GM18519 (cell line): ENCODE measurements around the gene INO80B.

Source experiments
- ATAC-seq: cut with Tn5 transposase; IDR thresholded peaks from one replicate; pipeline ENCODE4 v1.9.1; 2021; ENCODE audit warnings: mild to moderate bottlenecking, moderate library complexity; ENCODE audit not compliant: unreplicated experiment, low FRiP score

INO80B gene

DNA sequence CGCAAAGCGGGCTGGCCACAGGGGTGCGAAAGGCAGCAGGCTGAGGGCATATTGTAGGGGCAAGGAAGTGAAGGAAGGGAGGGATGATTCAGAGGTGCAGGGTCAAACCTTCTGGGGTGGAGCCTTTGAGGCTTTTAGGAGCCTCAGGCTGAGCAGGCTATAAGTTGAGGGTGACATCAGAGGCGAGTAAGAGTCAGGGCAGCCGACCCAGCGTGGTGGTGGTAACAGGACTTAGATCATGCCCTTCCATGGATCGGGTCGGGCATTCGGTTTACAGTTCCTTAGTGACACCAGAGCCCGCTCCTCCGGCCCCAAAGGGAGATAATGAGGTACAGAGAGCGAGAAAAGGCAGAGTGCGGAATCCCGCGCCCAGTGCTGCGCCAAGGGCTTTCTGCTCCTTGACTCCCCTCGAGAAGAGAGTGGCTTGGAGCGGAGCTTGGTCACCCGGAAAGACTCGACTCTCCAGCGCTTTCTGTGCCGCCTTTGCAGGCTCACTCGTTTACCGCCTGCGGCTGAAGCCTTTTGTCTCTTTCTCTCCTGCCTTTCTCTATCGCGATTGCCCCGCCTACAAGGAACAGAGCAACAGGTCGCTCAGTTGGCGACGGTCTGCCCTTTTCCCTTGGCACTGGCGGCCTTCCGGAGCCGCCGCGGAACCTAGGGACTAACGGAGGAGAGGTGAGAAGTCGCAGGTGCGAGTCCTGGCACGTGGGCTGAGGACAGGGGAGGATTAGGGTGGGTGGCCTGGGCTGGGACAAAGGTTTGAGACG, 43.8 kb downstream of the INO80B start:
- ATAC-seq: no peak

DNA sequence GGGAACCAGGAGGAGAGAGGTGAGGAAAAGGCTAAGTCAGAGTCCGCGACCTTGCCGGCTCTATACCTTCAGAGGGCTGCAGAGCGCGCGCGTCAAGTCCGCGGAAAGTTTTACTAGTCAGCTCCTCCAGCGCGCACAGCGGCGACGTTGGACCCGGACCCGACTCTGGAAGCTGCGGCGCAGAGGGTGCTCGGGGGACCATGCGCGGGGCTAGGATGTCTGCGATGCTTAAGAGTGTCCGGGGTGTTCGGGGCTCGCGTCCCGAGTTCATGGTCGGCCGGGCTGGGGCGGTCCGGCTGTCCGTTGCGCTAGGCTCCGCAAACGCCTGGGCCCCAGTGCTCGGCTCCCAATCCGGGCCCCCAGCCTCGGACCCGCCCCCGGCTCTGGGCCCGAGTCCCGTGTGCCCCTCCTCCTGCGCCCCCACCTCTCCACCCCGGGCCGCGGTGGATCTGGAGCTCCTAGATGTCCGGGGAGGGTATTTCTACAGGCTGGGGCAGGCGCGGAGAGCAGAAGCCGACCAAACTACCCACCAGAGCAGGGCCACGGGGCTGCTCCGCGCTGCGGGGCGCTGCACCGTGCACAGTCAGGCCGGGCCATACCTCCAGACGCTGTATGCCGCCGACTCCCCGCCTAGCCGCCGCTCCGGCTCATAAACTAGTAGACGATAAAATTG, 44.5 kb downstream of the INO80B start, which contains the start of gene LBX2:
LBX2 (minus strand) TSS at position 337 of the 673 bp plus-strand sequence; CDS start at position 271, 66 bp downstream.
- ATAC-seq: no peak

DNA sequence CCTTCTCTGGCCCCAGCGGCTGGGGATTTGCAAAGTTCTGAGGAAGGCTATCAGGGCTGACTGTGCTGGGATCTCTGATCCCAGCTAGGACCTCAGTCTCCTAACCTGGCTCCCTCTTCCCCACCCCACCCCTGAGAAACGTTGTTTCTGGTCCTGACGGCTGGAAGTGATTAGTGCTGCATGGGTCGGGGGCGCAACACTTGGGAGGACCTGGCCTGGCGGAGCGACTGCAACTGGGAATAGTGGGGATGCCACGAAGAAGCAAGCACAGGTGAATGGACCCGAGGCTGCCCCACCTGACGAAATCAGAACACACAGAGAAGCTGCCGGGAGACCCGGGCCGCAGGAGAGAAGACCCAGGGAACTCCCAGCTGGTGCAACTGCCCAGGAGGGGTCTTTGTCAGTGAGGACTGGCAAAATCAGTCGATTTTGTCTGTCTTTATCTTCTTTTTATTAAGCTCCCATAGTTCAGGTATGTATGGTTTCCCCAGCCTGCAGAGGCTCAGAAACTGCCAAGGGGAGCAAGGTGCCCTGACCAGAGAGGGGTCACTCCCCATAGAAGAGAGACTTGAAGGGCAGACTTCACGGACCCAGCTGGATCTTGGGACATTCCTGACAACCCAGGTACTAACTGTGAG, 45.2 kb downstream of the INO80B start:
- ATAC-seq: no peak

DNA sequence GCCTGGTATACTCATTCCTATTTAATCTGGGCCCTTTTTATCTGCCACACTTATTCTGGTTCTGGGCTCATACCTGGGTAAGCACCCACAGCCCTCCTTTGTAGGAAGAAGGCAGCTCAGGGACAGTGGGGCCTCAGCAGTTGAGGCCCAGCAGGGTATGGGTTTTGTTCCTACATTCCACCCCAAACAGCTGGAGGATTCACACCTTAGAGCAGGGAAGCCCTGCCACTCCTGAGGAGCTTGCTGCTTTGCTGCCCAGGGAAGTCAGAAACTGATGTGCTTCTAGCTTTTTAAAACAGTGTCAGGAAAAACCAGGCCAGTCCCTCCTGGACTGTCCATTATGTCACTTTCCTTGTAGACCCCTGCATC, 45.7 kb downstream of the INO80B start:
- ATAC-seq: no peak

DNA sequence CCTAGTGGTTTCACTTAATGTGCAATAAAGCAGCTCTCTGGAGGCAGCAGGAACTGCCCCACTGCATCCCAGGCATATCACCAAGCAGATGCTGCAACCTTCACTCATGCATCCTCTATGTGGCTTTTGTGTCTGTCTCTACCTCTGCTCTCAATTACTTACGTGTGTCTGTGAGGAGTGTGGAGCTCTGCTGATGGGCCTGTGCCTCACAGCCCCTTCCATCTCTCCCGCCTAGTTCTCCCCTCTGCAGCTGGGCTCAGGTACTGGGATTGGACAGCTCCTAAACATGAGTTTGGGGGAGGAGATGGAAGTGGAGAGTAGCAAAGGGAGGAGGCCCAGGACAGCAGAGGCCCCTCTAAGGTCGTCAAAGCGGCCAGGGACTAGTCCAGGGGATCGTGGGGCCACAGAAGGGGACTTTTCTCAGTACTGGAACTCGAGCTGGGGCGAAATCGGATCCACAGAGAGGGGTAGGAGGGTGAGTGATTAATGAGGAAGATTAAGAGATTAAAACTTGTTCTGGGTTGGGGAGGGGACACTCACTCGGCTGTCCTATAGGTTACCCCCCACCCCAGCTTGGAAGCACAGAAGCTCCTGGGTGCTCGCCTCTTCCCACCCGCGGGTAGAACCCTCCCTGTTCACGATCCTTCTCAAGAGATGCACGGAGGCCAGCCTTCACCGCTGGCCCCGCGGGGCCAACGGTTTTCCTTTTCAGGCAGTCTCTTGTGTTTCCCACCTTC, 46.6 kb downstream of the INO80B start:
- ATAC-seq: no peak

DNA sequence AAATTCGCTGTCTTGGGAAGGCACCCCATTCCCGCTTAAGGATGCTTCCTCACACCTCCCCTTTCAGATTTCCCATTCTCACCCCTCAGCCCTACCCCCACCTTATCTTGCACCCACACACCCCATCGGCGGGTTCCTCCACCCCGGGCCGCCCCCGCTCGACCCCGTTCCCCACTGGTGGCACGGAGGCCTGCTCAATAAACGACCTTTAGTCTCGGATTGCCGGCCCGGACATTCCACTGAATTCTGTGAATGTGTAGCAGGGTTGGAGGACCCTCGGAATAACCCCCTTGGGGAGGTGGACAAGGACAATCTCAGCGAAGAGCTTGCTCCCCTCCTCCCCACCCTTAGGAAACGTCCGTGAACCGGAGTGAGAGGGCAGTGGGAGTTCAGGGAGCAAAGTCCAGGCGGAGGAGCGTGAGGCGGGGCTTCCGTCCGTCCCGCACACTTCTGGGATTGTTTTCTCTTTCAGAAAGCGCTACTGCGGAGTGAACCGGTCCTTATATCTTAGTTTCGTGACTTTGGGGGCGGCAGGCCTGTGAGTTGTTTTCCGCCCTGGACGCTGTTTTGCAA, 47.3 kb downstream of the INO80B start:
- ATAC-seq: no peak

DNA sequence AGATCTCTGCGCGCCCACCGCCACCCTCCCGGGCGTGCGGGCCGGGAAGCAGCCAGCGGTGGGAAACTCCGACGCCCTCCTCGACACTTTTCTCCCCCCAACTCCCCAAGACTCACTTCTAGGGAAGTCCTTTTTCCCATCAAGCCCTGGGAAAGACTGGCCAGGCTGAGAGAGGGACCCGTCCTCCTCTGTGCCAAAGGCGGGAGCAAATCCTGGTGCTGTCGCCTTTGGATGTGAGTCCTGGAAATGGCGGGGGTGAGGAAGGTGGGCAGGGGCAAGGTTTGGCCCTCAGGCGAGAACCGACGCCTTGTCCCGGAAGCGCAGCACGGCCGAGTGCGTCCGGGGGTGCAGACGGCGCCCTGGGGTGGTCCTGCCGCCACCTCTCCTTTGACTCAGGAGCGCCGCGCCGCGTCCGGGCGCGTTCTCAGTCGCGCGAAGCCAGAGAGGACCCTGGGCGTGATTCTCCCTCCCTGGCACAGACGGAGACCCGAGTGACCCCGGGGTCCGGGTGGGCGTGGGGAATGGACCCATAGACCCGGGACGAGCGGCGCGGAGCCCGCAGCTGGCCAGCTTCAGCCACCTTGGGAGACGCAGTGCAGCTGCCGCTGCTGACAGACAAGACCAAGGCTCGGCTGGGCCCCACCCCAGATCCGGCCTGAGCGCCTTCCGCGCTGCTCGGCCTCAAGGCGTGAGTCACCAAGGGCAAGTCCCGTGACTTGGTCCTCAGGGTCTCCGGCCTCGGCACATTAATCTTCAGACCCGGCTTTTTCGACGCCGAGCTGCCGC, 48.0 kb downstream of the INO80B start:
- peak; percentile 32 for ATAC-seq

DNA sequence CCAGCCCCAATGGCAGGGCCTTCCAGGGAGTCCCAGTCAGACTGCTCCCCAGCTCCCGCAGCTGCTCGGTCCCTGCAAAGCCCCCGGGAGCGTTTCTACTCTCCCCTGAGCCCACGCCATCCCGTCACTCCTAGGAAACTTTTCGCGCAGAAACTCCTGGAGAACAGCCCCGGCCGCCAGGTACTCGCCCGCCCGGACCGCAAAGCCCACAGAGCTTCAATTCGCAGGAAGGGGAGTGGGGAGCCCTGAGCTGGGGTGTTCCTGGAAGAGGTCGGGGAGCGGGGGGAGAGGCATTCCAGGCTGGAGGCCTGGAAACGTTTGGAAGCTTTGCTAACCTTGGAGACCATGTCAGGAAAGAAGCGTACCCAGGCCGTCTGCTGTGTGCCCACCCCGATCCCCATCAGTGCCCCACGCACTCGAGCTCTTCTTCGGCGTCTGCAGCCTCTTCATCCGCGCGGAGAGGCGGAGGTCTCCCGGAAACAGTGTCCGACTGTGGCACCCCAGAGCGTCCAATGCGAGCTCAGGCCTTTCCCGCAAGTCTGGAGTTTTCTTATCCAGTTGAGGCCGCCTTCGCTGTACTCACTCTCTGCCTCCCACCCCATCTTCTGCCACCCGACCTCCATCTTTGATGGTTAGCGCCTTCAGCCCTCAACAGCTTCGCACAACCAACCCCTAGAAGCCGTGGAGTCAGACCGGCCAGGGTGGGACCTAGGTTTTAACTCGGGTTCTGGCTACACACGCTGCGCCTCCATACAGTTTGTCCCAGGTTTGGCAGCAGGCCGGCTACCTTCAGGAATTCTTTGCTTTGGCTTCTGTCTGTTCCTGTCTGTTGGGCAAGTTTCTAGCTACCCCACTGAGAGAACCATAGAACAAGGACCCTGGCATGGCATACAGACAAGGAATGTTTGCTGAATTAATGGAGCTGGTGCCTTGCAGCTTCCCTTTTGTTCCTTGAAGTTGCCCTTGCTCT, 48.9 kb downstream of the INO80B start:
- ATAC-seq: no peak

DNA sequence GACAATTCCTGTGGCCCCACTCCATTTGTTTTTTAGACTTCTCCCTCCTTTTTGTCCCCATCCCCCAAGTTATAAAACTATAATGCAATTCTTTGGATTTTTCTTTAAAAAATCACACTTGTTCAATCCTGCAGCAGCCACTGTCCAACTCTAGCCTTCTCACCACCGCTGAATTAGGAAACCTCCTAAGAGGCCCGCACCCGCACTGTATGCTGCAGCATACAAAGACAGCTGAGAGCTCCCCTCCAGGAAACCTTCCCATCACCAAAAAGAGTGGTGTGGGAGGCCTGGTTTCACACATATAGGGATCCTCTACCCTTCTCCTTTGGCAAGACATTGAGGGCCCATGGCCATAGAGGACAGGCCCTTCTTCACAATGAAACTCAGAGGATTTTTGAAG, 49.7 kb downstream of the INO80B start:
- ATAC-seq: no peak

DNA sequence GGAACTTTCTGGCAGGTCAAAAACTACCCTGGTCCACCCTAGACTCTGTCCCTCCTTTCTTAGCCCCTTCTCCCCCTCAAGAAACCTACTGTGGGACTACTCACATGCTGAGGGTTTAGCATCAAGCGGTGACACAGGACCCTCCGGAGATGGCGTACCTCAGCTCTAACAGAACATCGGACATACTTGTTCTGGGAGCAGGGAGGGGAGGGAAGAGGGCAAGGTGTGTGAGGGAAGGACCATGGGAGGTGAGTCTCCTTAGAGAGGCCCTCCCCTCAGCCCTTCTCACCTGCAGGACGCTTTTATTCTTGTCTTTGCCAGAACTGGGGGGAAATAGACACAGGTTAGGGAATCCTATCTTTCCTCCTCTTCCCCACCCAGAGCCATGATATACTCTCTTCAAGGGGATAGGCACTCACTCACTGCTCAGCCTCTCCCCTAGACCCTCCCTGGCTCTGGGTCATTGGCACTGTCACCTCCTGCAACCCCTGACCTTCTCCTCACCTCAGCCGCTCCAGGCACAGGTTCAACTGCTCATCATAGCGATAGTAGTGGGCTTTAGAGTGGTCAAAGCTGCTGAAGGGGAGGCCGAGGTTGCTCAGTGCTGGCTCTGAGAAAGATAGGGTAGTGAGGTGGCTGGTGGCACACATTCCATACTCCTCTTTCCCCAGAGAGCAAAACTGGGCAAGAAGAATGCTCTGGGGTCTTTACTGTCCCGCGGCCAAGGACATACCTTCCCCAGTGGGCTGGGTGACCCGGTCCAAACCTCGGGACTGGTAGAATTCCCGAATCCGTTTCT, 50.8 kb downstream of the INO80B start:
- no peak for ATAC-seq

DNA sequence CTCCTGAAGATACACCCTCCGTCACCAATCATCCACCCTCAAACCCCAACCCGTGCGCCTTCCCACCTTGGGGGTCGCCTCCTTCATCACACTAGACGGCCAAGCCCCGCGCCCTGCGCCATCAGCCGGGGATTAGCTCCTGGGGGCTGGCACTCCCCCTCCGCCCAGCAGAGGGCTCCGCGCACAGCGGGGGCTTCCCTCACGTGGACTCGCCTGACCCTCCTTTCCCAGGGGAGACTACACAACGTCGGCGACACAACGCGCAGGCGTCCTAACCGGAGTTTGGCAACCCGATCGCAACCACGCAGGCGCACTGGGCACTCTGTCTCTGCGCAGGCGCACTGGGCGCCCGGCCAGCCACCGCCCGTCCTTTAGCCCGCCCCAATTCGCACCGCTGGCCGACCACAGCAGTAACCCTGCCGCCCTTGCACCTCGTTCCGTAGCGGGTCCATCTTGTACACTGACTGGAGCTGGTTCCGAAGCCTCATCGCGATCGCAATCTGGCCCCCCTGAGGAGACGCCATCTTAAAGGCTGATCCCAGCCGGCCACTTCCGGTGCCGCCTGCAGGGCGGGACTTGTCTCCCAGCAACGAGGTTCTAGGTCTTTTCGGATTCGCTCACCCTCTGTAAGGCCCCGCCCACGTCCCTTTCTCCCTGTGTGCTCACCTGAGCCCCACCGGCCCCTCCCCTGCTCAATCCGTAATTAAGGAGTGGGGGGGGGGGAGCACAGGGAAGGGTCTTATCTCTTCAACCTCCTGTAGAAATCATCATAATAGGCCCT, 52.4 kb downstream of the INO80B start, which contains the start of gene PCGF1:
PCGF1 (minus strand) TSS at position 551 of the 781 bp plus-strand sequence; CDS start at position 524, 27 bp downstream.
- peak; percentile 75 for ATAC-seq
